Measurements from ENCODE around the gene SDHAF2.

DNA sequence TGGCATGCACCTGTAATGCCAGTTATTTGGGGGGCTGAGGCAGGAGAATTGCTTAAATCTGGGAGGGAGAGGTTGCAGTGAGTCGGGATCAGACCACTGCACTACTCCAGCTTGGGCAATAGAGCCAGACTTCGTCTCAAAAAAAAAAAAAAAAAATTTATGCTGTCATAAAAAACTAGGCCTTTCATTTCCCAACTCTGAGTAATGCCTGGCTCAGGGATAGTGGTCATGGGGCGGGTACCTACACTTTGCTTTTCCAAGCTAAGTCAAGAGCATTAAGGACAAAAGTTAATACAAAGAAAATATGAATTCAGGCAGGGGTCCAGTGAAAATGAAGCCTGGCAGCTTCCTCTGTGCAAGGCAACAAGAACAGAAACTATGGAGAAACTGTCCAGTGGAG lies 16.4 kb upstream of the SDHAF2 start:
- TF ChIP-seq EZH2phosphoT487 (IDR thresholded peaks at IDR 0.05; ENCODE audit: borderline replicate concordance, low read length) = no peak
- no peak for TF ChIP-seq EZH2 (IDR thresholded peaks at IDR 0.05; ENCODE audit: low read length, unreplicated experiment)
- TF ChIP-seq, protein P1, sequence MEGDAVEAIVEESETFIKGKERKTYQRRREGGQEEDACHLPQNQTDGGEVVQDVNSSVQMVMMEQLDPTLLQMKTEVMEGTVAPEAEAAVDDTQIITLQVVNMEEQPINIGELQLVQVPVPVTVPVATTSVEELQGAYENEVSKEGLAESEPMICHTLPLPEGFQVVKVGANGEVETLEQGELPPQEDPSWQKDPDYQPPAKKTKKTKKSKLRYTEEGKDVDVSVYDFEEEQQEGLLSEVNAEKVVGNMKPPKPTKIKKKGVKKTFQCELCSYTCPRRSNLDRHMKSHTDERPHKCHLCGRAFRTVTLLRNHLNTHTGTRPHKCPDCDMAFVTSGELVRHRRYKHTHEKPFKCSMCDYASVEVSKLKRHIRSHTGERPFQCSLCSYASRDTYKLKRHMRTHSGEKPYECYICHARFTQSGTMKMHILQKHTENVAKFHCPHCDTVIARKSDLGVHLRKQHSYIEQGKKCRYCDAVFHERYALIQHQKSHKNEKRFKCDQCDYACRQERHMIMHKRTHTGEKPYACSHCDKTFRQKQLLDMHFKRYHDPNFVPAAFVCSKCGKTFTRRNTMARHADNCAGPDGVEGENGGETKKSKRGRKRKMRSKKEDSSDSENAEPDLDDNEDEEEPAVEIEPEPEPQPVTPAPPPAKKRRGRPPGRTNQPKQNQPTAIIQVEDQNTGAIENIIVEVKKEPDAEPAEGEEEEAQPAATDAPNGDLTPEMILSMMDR (conservative IDR thresholded peaks at IDR 0.05; ENCODE audit: low read depth, low read length) = no peak

Measured in PC-3 (cell line).